GM19240 (cell line): ENCODE data around the gene GRID2.
"Not testable (repeated sequence)": the region's sequence is repeated elsewhere in the genome, so short reads cannot be mapped to it uniquely, and the experiment has no call there.

Source experiments
- DNase-seq: peaks from one replicate; pipeline ENCODE4 v3.0.0; 2011; ENCODE audit warnings: low spot score; ENCODE audit not compliant: insufficient read length

GRID2 gene

GRCh38 chr4:92305148-92305877 is 1.5 kb downstream of the GRID2 start:
- no peak for DNase-seq

GRCh38 chr4:92305878-92306520 is 2.2 kb downstream of the GRID2 start:
- no peak for DNase-seq

- no peak for DNase-seq
These were observed 3.4 kb downstream of the GRID2 start for GRCh38 chr4:92307181-92307580.

GRCh38 chr4:92307866-92308265 is 4.1 kb downstream of the GRID2 start:
- DNase-seq: no peak

- DNase-seq: no peak
These were observed 13.3 kb downstream of the GRID2 start for GRCh38 chr4:92317047-92317446.

- no peak for DNase-seq
These were observed 24.3 kb downstream of the GRID2 start for GRCh38 chr4:92328095-92328494.

- DNase-seq: no peak
These were observed 29.2 kb downstream of the GRID2 start for GRCh38 chr4:92333016-92333415.

- no peak for DNase-seq
These were observed 31.1 kb downstream of the GRID2 start for GRCh38 chr4:92334716-92335350.

- DNase-seq: no peak
These were observed 35.9 kb downstream of the GRID2 start for GRCh38 chr4:92339676-92340075.

- no peak for DNase-seq
These were observed 40.5 kb downstream of the GRID2 start for GRCh38 chr4:92344216-92344615.

- no peak for DNase-seq
These were observed 42.5 kb downstream of the GRID2 start for GRCh38 chr4:92346289-92346688.

GRCh38 chr4:92357966-92358365 is 54.2 kb downstream of the GRID2 start:
- no peak for DNase-seq

GRCh38 chr4:92359491-92359890 is 55.7 kb downstream of the GRID2 start:
- no peak for DNase-seq

- DNase-seq: no peak
These were observed 58.3 kb downstream of the GRID2 start for GRCh38 chr4:92362028-92362427.

GRCh38 chr4:92368653-92369052 is 64.9 kb downstream of the GRID2 start:
- no peak for DNase-seq

- no peak for DNase-seq
These were observed 77.8 kb downstream of the GRID2 start for GRCh38 chr4:92381616-92382015.

GRCh38 chr4:92382128-92382527 is 78.4 kb downstream of the GRID2 start:
- DNase-seq: no peak

- DNase-seq: peak; percentile 1
These were observed 83.8 kb downstream of the GRID2 start for GRCh38 chr4:92387459-92388069.

- no peak for DNase-seq
These were observed 95.3 kb downstream of the GRID2 start for GRCh38 chr4:92399032-92399431.

- not testable (repeated sequence) for DNase-seq
These were observed 99.8 kb downstream of the GRID2 start for GRCh38 chr4:92403525-92403924.

- no peak for DNase-seq
These were observed 102.7 kb downstream of the GRID2 start for GRCh38 chr4:92406488-92406887.

- DNase-seq: no peak
These were observed 118.2 kb downstream of the GRID2 start for GRCh38 chr4:92421920-92422319.
